ENCODE data around the gene HECW1. TPM values are rescaled to one million over a fixed set of nuclear protein-coding genes. Genes with fewer than 3 reads are reported as not detected.

Gene HECW1
- total and polyA plus RNA-seq, 10 of the 15 experiments (the other 5 are each of a cell fraction or from before 2014, with no cell fraction given) = under 0.01 to 0.31 (median 0.04) TPM; not detected in 3

GRCh38 chr7:43511029-43511428, 398.6 kb downstream of the HECW1 start:
- no peak for FAIRE-seq
- ChIA-PET SMC1A (ENCODE audit: uncharacterized antibody, unreplicated experiment) (interaction anchor here (1.2 kb wide), 1 partner anchor 33 kb away, joined by 3 read pairs; no protein-coding TSS in a partner anchor), RAD21 (ENCODE audit: unreplicated experiment) (interaction anchor here (0.5 to 0.6 kb wide), 2 partner anchors 429 to 489 kb away, joined by 3 to 4 read pairs; no protein-coding TSS in a partner anchor), CTCF (interaction anchor here (1.2 kb wide), 1 partner anchor 8 kb away, joined by 3 read pairs; no protein-coding TSS in a partner anchor), POLR2A (no interaction called here)
- TF ChIP-seq NRF1 (conservative IDR thresholded peaks at IDR 0.05; ENCODE audit: low read depth, low read length) (no peak), SIN3A (IDR thresholded peaks at IDR 0.05; ENCODE audit: low read depth, low read length) (no peak), EGR1 (IDR thresholded peaks at IDR 0.05; ENCODE audit: borderline replicate concordance in 1 of 2, low read depth in 2 of 2, low read length in 2 of 2) (no peak), SPI1 (IDR thresholded peaks at IDR 0.05; ENCODE audit: borderline replicate concordance, insufficient read depth, low read depth, low read length) (no peak), IRF4 (IDR thresholded peaks at IDR 0.05; ENCODE audit: low read depth, low read length) (no peak), STAT1 (conservative IDR thresholded peaks at IDR 0.05) (no peak), YY1 (IDR thresholded peaks at IDR 0.05; ENCODE audit: low read depth, low read length) (no peak)
- Histone ChIP-seq H3K27me3 (replicated peaks in 1 of 2; ENCODE audit: control insufficient read depth in 2 of 2, insufficient read depth in 2 of 2, low read length in 1 of 2) (no peaks in the 10 kb centered on the region), H3K9ac (ENCODE audit: control insufficient read depth, insufficient read depth, low read length) (no peak overlapping the region), H3K4me1 (ENCODE audit: control insufficient read depth, insufficient read depth, low read length) (peaks cover 3% of the 10 kb centered on the region), H3K4me2 (ENCODE audit: control insufficient read depth, insufficient read depth) (no peak overlapping the region), H3K79me2 (ENCODE audit: control insufficient read depth, insufficient read depth, low read length) (no peaks in the 10 kb centered on the region), H2AFZ (ENCODE audit: control insufficient read depth, low read depth, low read length) (no peak overlapping the region), H3K9me3 (replicated peaks; ENCODE audit: control insufficient read depth, insufficient read depth, low read length) (no peaks in the 10 kb centered on the region; the same call in 2 of the 3 replicates), H3K4me3 (no peak overlapping the region), H4K20me1 (ENCODE audit: control insufficient read depth, insufficient read depth) (no peaks in the 10 kb centered on the region), H3K36me3 (ENCODE audit: control insufficient read depth in 2 of 2, insufficient read depth in 2 of 2, low read length in 1 of 2) (no peaks in the 10 kb centered on the region), H3K27ac (ENCODE audit: control insufficient read depth, insufficient read depth) (no peak overlapping the region)
- intact Hi-C loops (cut with micrococcal nuclease; ENCODE audit: unreplicated experiment) (no loop called here), in situ Hi-C loops (cut with MboI) (no loop called here)
- BruUV-seq (replicated peaks) = no TSS peak
- no peak for DNase-seq (ENCODE audit: low read depth, low spot score)
- WGBS (ENCODE audit: insufficient coverage, insufficient replicate concordance, low lambda C conversion rate, missing lambda C conversion rate) = 59% methylated on average over 9 of the region's 9 CpGs
- ATAC-seq = no peak

All from GM12878 (cell line).